ENCODE results near the gene GRXCR1. TPM values are rescaled to one million over a fixed set of nuclear protein-coding genes. Genes with fewer than 3 reads are reported as not detected.

The GRXCR1 gene
- total RNA-seq, 2 experiments from 2014 or later: not detected

GRCh38 chr4:42891644-42892043, 869 bp upstream of the GRXCR1 start:
- no peaks in the 10 kb centered on the region for H3K36me3 Mint-ChIP-seq (ENCODE audit: low read depth)
- intact Hi-C loops (cut with micrococcal nuclease): no loop called here
- ChIA-PET POLR2A (no interaction called here), CTCF (interaction anchor here (1.4 kb wide), 1 partner anchor 27 kb away, joined by 3 read pairs; no protein-coding TSS in a partner anchor)
- ATAC-seq (no peak), DNase-seq (no peak)
- H3K27me3 Mint-ChIP-seq: peaks cover 18% of the 10 kb centered on the region
- TF ChIP-seq, protein P1, sequence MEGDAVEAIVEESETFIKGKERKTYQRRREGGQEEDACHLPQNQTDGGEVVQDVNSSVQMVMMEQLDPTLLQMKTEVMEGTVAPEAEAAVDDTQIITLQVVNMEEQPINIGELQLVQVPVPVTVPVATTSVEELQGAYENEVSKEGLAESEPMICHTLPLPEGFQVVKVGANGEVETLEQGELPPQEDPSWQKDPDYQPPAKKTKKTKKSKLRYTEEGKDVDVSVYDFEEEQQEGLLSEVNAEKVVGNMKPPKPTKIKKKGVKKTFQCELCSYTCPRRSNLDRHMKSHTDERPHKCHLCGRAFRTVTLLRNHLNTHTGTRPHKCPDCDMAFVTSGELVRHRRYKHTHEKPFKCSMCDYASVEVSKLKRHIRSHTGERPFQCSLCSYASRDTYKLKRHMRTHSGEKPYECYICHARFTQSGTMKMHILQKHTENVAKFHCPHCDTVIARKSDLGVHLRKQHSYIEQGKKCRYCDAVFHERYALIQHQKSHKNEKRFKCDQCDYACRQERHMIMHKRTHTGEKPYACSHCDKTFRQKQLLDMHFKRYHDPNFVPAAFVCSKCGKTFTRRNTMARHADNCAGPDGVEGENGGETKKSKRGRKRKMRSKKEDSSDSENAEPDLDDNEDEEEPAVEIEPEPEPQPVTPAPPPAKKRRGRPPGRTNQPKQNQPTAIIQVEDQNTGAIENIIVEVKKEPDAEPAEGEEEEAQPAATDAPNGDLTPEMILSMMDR (IDR thresholded peaks at IDR 0.05): no peak
- no peak overlapping the region for H3K27ac Mint-ChIP-seq
- no peak overlapping the region for H3K4me3 Mint-ChIP-seq
- H3K4me1 Mint-ChIP-seq (ENCODE audit: low read depth): no peaks in the 10 kb centered on the region
- peaks cover 5% of the 10 kb centered on the region for H3K9me3 Mint-ChIP-seq

- CTCF ChIA-PET: no interaction called here
- no peaks in the 10 kb centered on the region for H3K36me3 Mint-ChIP-seq (ENCODE audit: low read depth)
Measured at GRCh38 chr4:42895452-42895851, 2.9 kb downstream of the GRXCR1 start.

DNA sequence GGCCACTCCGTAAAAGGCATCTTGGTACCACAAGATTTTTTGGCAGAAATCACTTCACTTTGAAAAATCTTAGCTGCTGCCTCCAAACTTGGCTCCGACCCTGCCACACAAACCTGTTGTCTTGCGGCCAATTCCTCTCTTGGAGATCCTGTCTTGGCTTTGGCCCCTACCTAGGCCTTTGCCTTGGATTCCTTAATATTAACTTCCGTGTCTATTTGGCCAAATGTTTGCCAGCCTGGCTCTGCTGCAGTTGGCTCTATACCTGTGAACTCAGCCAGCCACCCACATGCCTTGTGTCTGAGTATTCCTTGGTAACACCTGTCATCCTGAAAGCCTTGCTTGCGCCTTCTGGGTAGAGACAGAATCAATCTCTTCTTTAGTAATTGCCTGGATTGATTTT, 12.5 kb downstream of the GRXCR1 start:
- H3K4me1 Mint-ChIP-seq (ENCODE audit: low read depth): no peaks in the 10 kb centered on the region
- no peak overlapping the region for H3K27ac Mint-ChIP-seq
- ChIA-PET POLR2A (no interaction called here), CTCF (no interaction called here)
- DNase-seq: no peak
- no peaks in the 10 kb centered on the region for H3K9me3 Mint-ChIP-seq
- H3K27me3 Mint-ChIP-seq: peaks cover 10% of the 10 kb centered on the region
- TF ChIP-seq, protein P1 (IDR thresholded peaks at IDR 0.05): no peak
- no peaks in the 10 kb centered on the region for H3K36me3 Mint-ChIP-seq (ENCODE audit: low read depth)
- H3K4me3 Mint-ChIP-seq: no peak overlapping the region
- intact Hi-C loops (cut with micrococcal nuclease): no loop called here
- no peak for ATAC-seq

More at GRCh38 chr4:42895452-42895851, 2.9 kb downstream of the GRXCR1 start:
- POLR2A ChIA-PET: no interaction called here
- H3K4me3 Mint-ChIP-seq: no peak overlapping the region
- DNase-seq (no peak), ATAC-seq (no peak)
- H3K4me1 Mint-ChIP-seq (ENCODE audit: low read depth): no peaks in the 10 kb centered on the region
- no peak overlapping the region for H3K27ac Mint-ChIP-seq
- no peaks in the 10 kb centered on the region for H3K9me3 Mint-ChIP-seq
- TF ChIP-seq, protein P1 (IDR thresholded peaks at IDR 0.05): no peak
- peaks cover 19% of the 10 kb centered on the region for H3K27me3 Mint-ChIP-seq
- intact Hi-C loops (cut with micrococcal nuclease): no loop called here

DNA sequence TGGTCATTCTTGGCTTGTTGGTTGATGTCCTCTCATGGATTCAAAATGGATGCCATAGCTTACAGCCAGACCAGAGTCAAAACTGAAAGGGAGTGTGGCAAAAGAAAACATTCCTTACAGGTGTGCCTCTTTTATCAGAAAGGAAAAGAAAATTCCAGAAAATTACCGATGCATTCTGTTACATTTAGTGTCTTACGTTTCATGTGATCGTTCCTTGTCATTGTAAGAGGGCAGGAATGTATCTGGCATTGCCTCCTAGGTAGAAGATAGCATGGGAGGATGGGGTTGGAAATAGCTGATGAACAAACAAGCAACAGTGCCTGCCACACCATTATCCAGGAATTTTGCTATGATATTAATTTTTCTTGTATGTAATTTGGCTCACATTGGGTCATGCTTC, 13.1 kb downstream of the GRXCR1 start:
- TF ChIP-seq, protein P1 (IDR thresholded peaks at IDR 0.05): no peak
- no peak overlapping the region for H3K27ac Mint-ChIP-seq
- no peak overlapping the region for H3K4me3 Mint-ChIP-seq
- no peak for DNase-seq
- no peaks in the 10 kb centered on the region for H3K36me3 Mint-ChIP-seq (ENCODE audit: low read depth)
- H3K27me3 Mint-ChIP-seq: peaks cover 10% of the 10 kb centered on the region
- H3K4me1 Mint-ChIP-seq (ENCODE audit: low read depth): no peaks in the 10 kb centered on the region
- intact Hi-C loops (cut with micrococcal nuclease): no loop called here
- CTCF ChIA-PET: no interaction called here
- no peak for ATAC-seq
- H3K9me3 Mint-ChIP-seq: no peaks in the 10 kb centered on the region
- POLR2A ChIA-PET: no interaction called here

DNA sequence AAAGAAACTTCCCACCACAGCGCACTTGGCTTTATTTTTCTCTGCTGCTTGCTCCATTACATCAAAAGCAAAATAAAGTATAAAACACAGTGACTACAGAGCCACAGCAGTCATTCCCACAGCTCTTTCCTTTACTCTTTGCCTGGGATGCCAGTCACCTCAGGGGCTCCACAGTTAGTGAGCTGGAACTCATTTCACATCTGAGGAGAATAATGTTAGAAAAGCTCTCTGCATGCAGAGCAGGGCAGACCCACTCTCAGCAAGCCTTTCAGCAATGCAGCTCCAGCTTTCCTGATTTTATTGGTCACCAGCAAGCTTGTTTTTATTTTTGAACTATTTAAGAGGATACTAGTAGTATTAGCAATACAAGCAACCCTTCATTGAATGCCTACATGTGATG, 13.8 kb downstream of the GRXCR1 start:
- CTCF ChIA-PET: interaction anchor here (0.5 kb wide), 1 partner anchor 166 kb away, joined by 3 read pairs; no protein-coding TSS in a partner anchor
- no peaks in the 10 kb centered on the region for H3K9me3 Mint-ChIP-seq
- ATAC-seq (no peak), DNase-seq (no peak)
- TF ChIP-seq, protein P1 (IDR thresholded peaks at IDR 0.05): no peak
- peaks cover 10% of the 10 kb centered on the region for H3K27me3 Mint-ChIP-seq
- no peak overlapping the region for H3K27ac Mint-ChIP-seq
- intact Hi-C loops (cut with micrococcal nuclease): no loop called here
- POLR2A ChIA-PET: no interaction called here
- no peak overlapping the region for H3K4me3 Mint-ChIP-seq
- no peaks in the 10 kb centered on the region for H3K36me3 Mint-ChIP-seq (ENCODE audit: low read depth)
- no peaks in the 10 kb centered on the region for H3K4me1 Mint-ChIP-seq (ENCODE audit: low read depth)
